ENCODE data around the gene PCDHGA9.

DNA sequence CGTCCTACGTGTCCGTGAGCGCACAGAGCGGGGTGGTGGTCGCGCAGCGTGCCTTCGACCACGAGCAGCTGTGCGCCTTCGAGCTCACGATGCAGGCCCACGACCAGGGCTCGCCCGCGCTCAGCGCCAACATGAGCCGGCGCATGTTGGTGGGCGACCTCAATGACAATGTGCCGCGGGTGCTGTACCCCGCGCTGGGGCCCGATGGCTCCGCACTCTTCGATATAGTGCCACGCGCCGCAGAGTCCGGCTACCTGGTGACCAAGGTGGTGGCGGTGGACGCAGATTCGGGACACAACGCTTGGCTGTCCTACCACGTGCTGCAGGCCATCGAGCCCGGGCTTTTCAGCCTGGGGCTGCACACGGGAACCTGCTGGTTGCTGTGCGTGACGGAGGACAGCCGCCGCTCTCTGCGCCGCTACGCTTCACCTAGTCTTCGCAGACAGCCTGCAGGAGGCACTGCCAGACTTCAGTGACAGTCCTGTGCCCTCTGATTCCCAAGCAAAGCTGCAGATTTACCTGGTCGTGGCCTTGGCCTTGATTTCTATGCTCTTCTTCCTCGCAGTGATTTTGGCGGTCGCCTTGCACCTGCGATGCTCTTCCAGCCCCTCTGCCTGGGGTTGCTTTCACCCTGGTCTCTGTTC is 25.3 kb downstream of the PCDHGA9 start:
- TF ChIP-seq, protein P1, sequence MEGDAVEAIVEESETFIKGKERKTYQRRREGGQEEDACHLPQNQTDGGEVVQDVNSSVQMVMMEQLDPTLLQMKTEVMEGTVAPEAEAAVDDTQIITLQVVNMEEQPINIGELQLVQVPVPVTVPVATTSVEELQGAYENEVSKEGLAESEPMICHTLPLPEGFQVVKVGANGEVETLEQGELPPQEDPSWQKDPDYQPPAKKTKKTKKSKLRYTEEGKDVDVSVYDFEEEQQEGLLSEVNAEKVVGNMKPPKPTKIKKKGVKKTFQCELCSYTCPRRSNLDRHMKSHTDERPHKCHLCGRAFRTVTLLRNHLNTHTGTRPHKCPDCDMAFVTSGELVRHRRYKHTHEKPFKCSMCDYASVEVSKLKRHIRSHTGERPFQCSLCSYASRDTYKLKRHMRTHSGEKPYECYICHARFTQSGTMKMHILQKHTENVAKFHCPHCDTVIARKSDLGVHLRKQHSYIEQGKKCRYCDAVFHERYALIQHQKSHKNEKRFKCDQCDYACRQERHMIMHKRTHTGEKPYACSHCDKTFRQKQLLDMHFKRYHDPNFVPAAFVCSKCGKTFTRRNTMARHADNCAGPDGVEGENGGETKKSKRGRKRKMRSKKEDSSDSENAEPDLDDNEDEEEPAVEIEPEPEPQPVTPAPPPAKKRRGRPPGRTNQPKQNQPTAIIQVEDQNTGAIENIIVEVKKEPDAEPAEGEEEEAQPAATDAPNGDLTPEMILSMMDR (IDR thresholded peaks at IDR 0.05; ENCODE audit: low read depth, low read length), result no peak
- no peak for TF ChIP-seq POLR2A (IDR thresholded peaks at IDR 0.05; ENCODE audit: extremely low read depth, insufficient read length)
- TF ChIP-seq, protein P2, sequence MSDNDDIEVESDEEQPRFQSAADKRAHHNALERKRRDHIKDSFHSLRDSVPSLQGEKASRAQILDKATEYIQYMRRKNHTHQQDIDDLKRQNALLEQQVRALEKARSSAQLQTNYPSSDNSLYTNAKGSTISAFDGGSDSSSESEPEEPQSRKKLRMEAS (IDR thresholded peaks at IDR 0.05; ENCODE audit: low read depth, low read length), result no peak
- no peak for TF ChIP-seq MYC (IDR thresholded peaks at IDR 0.05; ENCODE audit: low read depth, low read length)

Data from NB4 (cell line).